Motor neuron (in vitro differentiated cells): ENCODE results near the gene RPTOR. TPM values are rescaled to one million over a fixed set of nuclear protein-coding genes. Genes with fewer than 3 reads are reported as not detected.
"Not testable (repeated sequence)": the region's sequence is repeated elsewhere in the genome, so short reads cannot be mapped to it uniquely, and the experiment has no call there.

Experiments used
- ATAC-seq, 8 experiments: fragments of 200-7000 bp; cut with Tn5 transposase; replicated peaks in 6 of 8; 2 replicates each; pipeline ENCODE4 v1.8.0; 2021; ENCODE audit warnings: mild to moderate bottlenecking in 8 of 8, moderate library complexity in 8 of 8
- H3K27ac ChIP-seq, 2 donors: fragments of 250-450 bp; sonication (Bioruptor Pico); 2 replicates each; pipeline ENCODE4 v1.9.0; 2021; ENCODE audit warnings: antibody characterized with exemption in 2 of 2, mild to moderate bottlenecking in 2 of 2, moderate library complexity in 1 of 2
- H3K4me1 ChIP-seq, 2 donors: fragments of 250-450 bp; sonication (Bioruptor Pico); replicated peaks in 1 of 2; 2 replicates each; pipeline ENCODE4 v1.6.1; 2021; ENCODE audit warnings: antibody characterized with exemption in 2 of 2, mild to moderate bottlenecking in 2 of 2, moderate library complexity in 1 of 2
- H3K4me3 ChIP-seq, 5 donors: fragments of 250-450 bp; sonication (Bioruptor Pico); 2 replicates each; pipeline ENCODE4 v1.9.0; 2021; ENCODE audit warnings: antibody characterized with exemption in 5 of 5, mild to moderate bottlenecking in 5 of 5, moderate library complexity in 4 of 5
- WGBS, 10 experiments: fragments of 450-650 bp; shearing (Covaris generic); methylation state at CpG; one replicate each; pipeline ENCODE4 v1.0.0; 2022; 5-methylcytosine and 5-hydroxymethylcytosine counted together
- in situ Hi-C, 9 experiments: fragments of 400-800 bp; cut with MboI; loops; one replicate each; pipeline ENCODE4 v1.15.0; 2021; ENCODE audit warnings: low sequenced_read_pairs in 9 of 9, low pct_unique_long_range_greater_than_20kb in 2 of 9; ENCODE audit not compliant: unreplicated experiment in 9 of 9
- total RNA-seq, 8 experiments: library from RNA; unstranded; fragments of 300-600 nt; gene quantifications; 2 replicates each; pipeline versions ENCODE4 v1.2.3 to v1.2.4, GENCODE V29; 2022

RPTOR gene
- total RNA-seq, 8 experiments from 2014 or later, result 15.6 to 53.3 (median 19.2) TPM

- no peak overlapping the region for H3K4me3 ChIP-seq
- H3K4me1 ChIP-seq, result peaks cover 0 to under 1% of the 10 kb centered on the region in 2 donors
- peak in 4 of 8 experiments; percentile 19 to 67 (median 29) for ATAC-seq
- in situ Hi-C loops, result no loop called here
- 0 to 48% (median 20%) methylated on average over 1 to 5 of the region's 7 CpGs; no CpG with 5 or more reads in 1 of the 10 experiments for WGBS, 10 experiments
- H3K27ac ChIP-seq, result peak overlapping the region in 1 of 2 donors; percentile 19
Observed at GRCh38 chr17:80519091-80519781, 25.4 kb upstream of the RPTOR start.

- 0 to 60% (median 40%) methylated on average over 1 to 6 of the region's 10 CpGs; no CpG with 5 or more reads in 4 of the 10 experiments for WGBS, 10 experiments
- Histone ChIP-seq H3K4me1 (peaks cover 0 to 3% of the 10 kb centered on the region in 2 donors), H3K4me3 (no peak overlapping the region), H3K27ac (no peak overlapping the region)
- no peak for ATAC-seq
- in situ Hi-C loops, result no loop called here
Observed at GRCh38 chr17:80520810-80521455, 23.7 kb upstream of the RPTOR start.

DNA sequence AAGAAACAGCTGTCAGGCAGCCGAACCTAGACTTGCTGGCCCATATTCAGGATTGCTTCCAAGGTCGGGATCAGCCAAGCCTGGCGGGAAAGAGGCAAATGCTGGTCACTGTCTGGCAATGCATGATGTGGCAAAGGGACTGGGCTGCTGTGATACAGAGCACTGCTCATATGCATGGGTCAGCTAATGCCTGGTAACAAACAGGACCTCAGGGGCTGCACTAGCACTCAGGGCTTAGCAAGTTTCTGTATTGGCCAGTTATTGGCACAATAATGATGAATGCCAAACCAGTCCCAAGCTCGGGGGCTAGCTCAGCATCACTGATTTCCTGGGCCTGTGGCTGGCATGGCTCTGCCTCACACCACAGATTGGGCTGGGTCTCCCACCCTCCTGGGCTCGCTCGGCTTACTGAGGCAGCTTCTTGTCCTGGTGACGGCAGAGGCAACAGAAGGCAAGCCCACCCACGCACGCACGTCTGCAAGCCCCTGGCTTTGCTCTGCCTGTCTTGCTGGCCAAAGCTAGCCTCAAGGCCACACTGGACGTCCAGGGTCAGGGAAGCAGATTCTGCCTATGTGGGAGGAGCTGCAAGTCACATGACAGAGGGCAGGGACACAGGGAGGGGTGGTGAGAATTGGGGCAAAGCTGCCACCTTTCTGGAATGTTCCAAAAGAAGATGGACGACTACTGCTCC is 21.4 kb upstream of the RPTOR start:
- in situ Hi-C loops, result no loop called here
- H3K27ac ChIP-seq, result no peak overlapping the region
- WGBS, 10 experiments, result 14 to 100% (median 100%) methylated on average over 1 to 2 of the region's 12 CpGs; no CpG with 5 or more reads in 5 of the 10 experiments
- no peak for ATAC-seq
- H3K4me3 ChIP-seq, result no peak overlapping the region
- peaks cover 0 to 3% of the 10 kb centered on the region in 2 donors for H3K4me1 ChIP-seq

DNA sequence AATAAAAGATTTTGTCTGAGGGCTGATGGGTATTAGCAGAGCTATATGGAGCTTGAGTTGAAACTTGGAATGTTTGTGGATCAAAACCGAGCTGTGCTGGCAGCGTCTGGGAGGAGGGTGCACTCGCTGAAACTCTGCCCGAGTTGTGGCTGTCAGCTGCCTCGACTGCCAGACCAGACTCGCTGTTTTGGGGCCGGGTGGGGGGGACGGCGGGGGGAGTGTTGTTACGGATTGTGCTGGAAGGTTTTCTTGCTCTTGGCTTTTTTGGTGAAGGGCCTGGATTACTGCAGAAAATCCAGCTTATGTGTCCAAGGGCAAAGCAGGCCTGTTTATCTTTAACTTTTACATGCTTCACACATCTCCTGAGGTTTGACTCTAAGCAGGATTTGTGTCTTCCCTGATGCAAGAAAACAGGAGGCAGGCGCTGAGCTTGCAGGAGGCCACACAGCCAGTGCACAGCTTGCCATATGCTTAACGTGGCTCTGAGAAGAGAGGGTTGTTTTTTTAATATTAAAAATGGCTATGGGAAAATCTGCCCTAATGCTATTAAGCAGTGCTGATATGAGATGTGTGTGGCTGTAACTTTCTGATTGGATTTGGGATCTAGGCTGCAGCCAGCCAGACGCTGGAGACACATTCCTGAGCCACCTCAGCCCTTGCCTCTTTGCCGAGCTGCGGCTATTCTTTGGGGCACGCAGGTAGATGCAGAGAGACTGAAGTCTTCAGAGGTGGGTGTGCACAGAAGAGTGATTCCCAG is 20.5 kb upstream of the RPTOR start:
- no peak overlapping the region for H3K27ac ChIP-seq
- in situ Hi-C loops, result no loop called here

GRCh38 chr17:80526116-80526910 is 18.3 kb upstream of the RPTOR start:
- Histone ChIP-seq H3K4me1 (peaks cover 6 to 17% of the 10 kb centered on the region in 2 donors), H3K4me3 (no peak overlapping the region), H3K27ac (no peak overlapping the region)
- peak in 1 of 8 experiments; percentile 28 for ATAC-seq
- WGBS, 10 experiments, result 40 to 90% (median 67%) methylated on average over 1 to 14 of the region's 28 CpGs; no CpG with 5 or more reads in 3 of the 10 experiments
- in situ Hi-C loops, result no loop called here

More for the DNA sequence above, 20.5 kb upstream of the RPTOR start:
- ATAC-seq, result no peak
- Histone ChIP-seq H3K4me1 (peaks cover 3 to 11% of the 10 kb centered on the region in 2 donors), H3K4me3 (no peak overlapping the region)
- WGBS, 10 experiments, result 0 to 82% (median 74%) methylated on average over 2 to 10 of the region's 16 CpGs; no CpG with 5 or more reads in 4 of the 10 experiments

- 47 to 89% (median 77%) methylated on average over 1 to 12 of the region's 21 CpGs; no CpG with 5 or more reads in 3 of the 10 experiments for WGBS, 10 experiments
- peaks cover 6 to 17% of the 10 kb centered on the region in 2 donors for H3K4me1 ChIP-seq
- peak in 1 of 8 experiments; percentile 6 for ATAC-seq
- H3K4me3 ChIP-seq, result no peak overlapping the region
- in situ Hi-C loops, result no loop called here
- no peak overlapping the region for H3K27ac ChIP-seq
Observed at GRCh38 chr17:80527016-80527645, 17.5 kb upstream of the RPTOR start.

- Histone ChIP-seq H3K4me1 (peaks cover 6 to 17% of the 10 kb centered on the region in 2 donors), H3K27ac (no peak overlapping the region), H3K4me3 (no peak overlapping the region)
- no peak for ATAC-seq
- in situ Hi-C loops, result no loop called here
- WGBS, 10 experiments, result 30 to 100% (median 71%) methylated on average over 1 to 4 of the region's 8 CpGs; no CpG with 5 or more reads in 3 of the 10 experiments
Observed at GRCh38 chr17:80528536-80528935, 16.1 kb upstream of the RPTOR start.

- 33 to 93% (median 60%) methylated on average over 1 to 15 of the region's 23 CpGs for WGBS, 10 experiments
- Histone ChIP-seq H3K4me1 (peaks cover 6 to 15% of the 10 kb centered on the region in 2 donors), H3K27ac (no peak overlapping the region), H3K4me3 (no peak overlapping the region)
- in situ Hi-C loops, result no loop called here
- ATAC-seq, result peak in 7 of 8 experiments; percentile 23 to 79 (median 64)
Observed at GRCh38 chr17:80529104-80529903, 15.3 kb upstream of the RPTOR start.

GRCh38 chr17:80529904-80530292 is 14.7 kb upstream of the RPTOR start:
- in situ Hi-C loops, result no loop called here
- no peak overlapping the region for H3K27ac ChIP-seq
- H3K4me1 ChIP-seq, result peaks cover 6 to 14% of the 10 kb centered on the region in 2 donors
- peak in 1 of 8 experiments; percentile 15 for ATAC-seq
- WGBS, 10 experiments, result 21 to 100% (median 78%) methylated on average over 2 to 6 of the region's 6 CpGs; no CpG with 5 or more reads in 2 of the 10 experiments
- no peak overlapping the region for H3K4me3 ChIP-seq

DNA sequence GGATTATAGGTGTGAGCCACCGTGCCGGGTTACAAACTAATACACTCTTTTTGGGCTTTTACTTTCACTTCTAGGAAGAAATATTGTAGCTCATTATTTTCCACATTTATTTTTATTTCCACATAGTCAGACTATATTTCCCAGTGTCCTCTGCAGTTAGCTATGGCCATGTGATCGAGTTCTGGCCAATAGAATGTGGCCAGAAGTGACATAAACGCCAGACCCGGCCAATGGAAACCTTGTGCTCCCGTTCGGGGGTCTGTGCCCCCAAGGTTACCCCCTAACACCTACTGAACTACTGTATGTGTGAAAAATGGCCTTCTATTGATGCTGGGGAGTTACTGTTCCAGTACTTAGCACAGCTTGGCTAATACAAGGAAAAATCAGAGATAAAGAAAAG is 13.2 kb upstream of the RPTOR start:
- H3K4me1 ChIP-seq, result peaks cover 6 to 14% of the 10 kb centered on the region in 2 donors
- WGBS, 10 experiments, result 31 to 100% (median 70%) methylated on average over 2 to 6 of the region's 7 CpGs; no CpG with 5 or more reads in 2 of the 10 experiments
- no peak for ATAC-seq
- no peak overlapping the region for H3K4me3 ChIP-seq
- H3K27ac ChIP-seq, result no peak overlapping the region
- in situ Hi-C loops, result no loop called here

- H3K27ac ChIP-seq, in situ Hi-C loops, H3K4me3 ChIP-seq, ATAC-seq: not testable (repeated sequence)
- peaks cover 12% of the 10 kb centered on the region in 2 donors for H3K4me1 ChIP-seq
- WGBS, 10 experiments, result no CpG with 5 or more reads among the region's 30 CpGs
Observed at GRCh38 chr17:80537386-80537785, 7.3 kb upstream of the RPTOR start.
